ENCODE data around the gene KCNQ5.

Gene KCNQ5

DNA sequence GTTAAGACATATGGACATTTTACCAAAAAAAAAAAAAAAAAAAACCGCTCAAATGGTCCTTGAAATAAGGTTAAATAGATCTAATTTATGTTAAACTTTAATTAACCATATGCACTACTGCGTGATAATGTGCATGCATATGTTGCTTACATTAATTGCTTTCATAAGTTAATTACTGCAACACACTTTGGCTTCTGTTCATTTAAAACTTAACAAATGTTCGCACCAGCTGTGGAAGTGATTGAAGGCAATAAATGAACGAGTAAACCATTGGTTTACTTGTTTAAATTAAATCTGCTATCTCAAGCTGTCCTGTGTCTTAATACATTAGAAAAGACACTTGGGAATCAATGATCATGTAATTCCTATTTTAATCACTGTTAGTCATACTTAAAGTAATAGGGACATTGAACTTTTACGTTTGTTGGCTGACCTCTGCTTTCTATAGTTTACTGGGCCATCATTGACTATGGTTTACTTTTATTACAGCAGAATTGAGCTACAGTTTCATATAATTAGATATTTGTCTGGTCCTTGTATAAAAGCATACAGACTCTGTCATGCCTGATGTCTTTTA, 308.8 kb downstream of the KCNQ5 start:
- DNase-seq, result no peak

- no peak for DNase-seq
These were observed 309.5 kb downstream of the KCNQ5 start for GRCh38 chr6:72931325-72931887.

DNA sequence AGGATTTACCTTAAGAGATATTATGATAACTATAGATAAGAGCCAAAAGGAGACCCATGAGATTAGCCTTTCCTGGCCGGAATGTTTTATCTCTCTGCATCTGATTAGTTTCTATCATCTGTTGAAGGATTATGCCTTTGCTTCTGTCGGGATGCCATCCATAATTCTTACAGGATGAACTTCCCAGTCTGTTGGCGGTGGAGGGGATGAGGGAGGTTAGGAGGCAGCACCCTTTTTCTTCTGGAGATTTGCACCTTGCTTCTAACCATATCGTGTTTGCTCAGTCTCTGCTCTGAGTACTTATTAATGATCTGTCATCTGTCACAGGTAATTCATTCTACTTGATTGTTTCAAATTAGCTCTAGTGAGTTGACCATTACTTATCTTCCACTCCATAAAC, 311.4 kb downstream of the KCNQ5 start:
- DNase-seq, result no peak

DNA sequence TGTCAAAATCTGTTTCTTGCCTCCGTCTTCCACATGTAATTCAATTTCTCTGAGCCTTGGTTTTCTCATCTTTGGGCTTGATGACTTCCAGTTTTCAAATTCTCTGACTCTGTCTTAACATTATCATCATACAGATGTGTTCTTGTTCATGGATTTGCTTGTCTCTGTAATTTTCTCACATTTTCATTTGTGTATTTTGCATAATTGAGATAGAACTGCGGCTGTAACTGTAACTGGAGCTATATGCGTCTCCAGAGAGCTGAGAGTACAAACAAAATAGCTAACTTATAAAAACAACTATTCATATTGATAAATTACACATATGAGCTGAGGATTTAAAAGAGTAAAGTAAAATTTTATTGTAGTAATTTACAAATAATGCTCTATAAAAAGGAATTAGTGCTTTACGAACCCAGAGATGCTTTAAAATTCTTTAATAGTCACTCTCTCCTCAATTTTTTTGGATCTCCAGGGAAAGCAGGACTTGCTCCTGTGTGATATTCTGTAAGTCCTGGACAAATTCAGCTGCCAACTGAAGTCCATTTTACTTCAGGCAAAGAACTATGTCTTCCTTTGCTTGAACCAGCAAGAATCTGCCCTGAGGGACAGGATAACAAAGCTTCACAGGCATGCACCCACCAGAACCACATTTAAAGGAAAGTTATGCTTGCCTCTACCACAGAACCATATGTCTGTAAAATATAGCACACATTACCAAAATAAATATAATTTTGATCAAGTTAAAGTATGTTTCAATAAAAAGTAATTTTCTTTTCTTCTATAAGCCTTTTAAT, 315.1 kb downstream of the KCNQ5 start:
- no peak for DNase-seq

GRCh38 chr6:72938104-72938503, 316.2 kb downstream of the KCNQ5 start:
- no peak for DNase-seq

DNA sequence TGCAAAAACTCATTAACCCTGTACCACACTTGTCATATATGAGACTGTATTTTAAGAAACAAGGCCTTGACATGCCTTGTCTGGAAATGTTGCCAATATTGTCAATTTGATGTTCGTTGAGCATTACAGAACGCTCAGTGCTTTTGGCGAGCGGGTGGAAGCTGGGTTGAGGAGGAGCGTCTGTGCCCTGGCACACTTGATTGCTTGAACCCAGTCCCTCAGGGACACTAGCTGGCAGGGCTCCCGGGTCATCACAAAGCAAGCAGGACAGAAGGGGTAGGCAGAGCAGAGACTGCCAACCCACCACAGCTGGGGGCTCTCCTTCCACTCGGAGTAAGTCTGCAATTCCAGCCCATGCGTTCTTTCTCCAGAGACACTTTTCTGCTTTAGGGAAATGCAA, 317.1 kb downstream of the KCNQ5 start:
- no peak for DNase-seq

GRCh38 chr6:72940265-72940664, 318.4 kb downstream of the KCNQ5 start:
- no peak for DNase-seq

DNA sequence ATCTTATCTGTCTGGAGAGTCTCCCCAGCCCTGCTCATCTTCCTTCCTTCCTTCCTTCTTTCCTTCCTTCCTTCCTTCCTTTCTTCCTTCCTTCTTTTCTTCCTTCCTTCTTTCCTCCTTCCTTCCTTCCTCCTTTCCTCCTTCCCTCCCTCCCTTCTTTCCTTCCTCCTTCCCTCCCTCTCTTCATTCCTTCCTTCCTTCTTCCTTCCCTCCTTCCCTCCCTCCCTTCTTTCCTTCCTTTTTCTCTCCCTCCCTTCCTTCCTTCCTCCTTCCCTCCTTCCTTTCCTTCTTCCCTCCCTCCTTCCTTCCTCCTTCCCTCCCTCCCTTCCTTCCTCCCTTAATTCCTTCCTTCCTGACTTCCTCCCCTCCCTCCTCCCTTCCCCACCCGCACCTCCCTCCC, 319.4 kb downstream of the KCNQ5 start:
- no peak for DNase-seq

DNA sequence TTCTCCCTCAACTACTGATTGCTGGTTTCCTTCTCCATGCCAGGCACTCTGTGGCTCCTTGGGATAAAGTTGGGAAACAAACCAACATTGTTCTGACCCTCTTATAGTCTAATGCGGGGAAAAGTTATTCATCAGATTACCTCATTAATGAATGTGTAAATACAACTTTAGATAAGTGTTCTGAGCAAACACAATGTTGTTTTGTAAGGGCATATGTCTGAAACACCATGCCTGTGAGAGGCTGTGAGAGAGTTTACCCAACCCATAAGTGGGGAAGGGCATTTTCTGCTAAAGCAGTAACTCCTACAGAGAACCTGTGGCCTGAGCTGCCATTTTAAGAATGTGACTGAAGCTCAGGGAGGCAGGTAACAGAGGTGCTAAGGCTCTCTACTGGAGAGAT, 319.9 kb downstream of the KCNQ5 start:
- DNase-seq, result peak; percentile 73

DNA sequence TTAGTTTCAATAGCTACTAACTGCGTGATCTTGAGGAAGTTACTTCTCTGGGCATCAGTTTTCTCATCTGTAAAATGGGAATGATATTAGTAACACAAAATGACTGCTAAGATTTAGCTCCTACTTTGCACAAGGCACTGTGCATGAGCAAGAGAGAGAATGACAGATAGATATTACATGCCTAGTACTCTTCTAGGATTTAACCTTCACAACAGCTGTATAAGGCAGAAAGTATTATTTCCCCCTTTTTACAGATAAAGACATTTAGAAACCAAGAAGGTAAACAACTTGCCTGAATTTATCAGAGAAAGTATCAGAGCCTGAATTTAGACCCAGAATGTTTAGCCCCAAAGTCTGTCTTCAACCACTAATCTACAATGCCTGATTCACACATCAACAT, 321.8 kb downstream of the KCNQ5 start:
- DNase-seq, result no peak

DNA sequence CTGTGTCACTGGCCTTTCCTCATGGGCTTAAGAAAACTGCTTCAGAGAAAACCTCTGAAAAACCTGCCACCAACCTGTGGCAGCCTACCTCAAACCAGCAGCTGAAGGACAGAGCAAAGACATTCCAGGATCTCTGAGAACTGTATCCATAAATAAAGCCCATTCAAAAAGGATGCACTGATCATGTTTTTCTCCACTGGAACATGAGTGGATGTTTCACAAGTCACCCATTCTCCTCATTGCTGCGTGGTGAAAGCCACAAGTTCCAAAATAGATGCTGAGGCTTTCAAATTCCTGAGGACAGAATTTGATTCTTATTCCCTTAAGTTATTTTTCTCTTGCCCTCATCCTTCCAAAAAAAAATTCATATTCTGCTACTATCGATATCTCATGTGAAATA, 322.8 kb downstream of the KCNQ5 start:
- no peak for DNase-seq

GRCh38 chr6:72946774-72947173, 324.9 kb downstream of the KCNQ5 start:
- no peak for DNase-seq

DNA sequence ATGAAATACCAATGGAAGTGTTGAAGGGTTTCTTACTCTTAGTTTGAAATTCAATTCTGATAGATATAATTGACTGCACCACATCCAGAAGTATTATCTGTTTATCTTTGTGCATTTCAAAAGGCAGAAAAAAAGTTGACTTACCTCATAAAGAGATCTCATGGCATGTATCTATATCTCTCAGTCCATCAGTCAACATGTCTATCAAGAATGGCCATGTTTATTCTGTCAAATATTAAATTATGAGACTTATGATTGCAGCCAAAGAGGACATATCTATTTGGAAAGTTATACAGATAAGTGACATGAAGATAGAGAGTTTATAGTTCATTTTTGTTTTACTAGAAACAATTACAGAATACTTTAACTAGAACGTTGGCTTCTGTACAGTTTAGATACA, 325.7 kb downstream of the KCNQ5 start:
- DNase-seq, result no peak

DNA sequence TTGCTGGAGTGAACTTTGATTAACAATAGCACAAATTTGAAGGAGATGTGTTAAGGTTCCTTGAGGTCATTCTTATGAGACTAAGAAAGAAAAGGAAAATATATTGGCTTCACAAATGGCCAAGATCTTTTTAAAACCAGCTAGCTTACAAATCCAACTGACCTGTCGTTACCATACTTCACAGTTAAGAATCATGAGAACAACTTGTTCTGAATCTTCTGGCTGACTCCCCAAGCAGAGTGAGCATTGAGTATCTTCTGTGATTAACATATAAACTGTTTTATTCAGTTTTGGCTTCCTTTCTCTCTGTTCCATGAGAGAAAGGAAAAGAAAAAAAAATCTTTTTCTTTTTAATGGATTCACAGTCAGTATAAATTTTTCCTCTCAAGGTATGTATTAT, 326.3 kb downstream of the KCNQ5 start:
- no peak for DNase-seq

- DNase-seq, result no peak
These were observed 328.4 kb downstream of the KCNQ5 start for GRCh38 chr6:72950114-72950860.

DNA sequence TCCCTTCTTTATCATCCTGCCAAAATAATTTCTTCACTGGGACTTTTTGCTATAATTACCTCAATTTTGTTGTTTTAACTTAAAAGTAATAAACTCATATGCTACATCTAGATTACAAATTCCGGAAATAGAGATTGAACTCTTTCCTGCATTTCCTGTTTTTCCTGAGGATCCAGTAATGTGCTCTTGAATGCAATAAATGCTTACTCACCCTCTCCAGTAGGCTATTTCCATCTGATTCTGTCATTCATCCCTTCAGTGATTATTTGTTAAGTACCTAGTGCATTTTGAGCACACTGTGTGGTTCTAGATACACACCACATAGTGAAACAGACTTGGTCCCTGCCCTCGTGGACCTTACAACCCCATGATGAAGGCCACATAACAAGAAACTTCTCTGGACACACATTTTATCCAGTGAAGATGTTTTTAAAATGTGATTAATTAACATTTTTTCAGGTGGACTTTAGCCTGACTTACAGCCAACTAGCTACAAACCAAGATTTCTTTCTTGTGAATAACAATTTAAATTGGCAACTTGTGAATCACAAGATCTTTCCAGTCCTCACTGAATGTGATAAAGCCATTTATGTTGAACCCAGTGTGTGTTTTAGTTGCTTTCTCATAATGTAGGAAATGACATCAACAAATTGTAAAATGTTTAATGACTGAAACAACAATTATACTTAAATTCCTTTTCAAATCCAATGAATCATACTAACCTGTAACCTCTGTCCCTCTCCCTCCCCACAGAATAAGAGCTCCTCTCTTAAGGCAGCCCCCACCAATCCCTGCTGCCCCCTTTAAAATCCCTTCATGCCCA, 331.2 kb downstream of the KCNQ5 start:
- DNase-seq, result peak; percentile 54

DNA sequence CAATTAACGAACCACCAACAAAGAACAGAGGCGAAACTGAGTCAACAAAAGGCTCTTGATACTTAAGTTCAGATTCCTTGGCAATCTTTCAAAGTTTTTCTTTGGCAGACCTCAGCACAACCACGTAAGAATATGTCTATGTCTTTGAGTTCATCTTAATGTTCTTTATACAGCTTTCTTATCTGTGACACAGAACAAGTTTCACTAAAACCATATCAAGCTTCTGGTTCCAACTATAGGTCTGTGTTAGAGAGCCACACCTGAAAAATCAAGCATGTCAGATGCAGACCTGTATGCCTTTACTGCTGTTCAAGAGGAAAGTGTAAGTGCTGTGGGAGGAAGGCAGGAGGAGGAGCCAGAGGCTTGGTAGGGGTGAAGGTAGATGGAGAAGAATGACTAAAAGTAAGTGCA, 332.1 kb downstream of the KCNQ5 start:
- DNase-seq, result no peak

GRCh38 chr6:72954716-72955115, 332.9 kb downstream of the KCNQ5 start:
- no peak for DNase-seq

DNA sequence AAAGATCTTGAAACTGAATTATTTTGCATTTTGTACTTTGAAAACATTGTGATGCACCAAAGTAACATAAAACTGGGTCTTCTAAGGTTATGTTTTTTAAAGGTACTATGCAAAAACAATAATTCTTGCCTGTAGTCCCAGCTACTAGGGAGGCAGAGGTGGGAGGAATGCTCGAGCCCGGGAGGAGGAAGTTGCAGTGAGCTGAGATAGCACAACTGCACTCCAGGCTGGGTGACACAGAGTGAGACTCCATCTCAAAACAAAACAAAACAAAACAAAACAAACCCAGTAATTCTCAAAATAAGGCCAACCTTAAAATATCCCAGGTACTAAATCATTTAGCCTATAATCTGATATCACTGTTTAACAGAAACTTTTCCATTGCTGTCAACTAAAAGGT, 333.8 kb downstream of the KCNQ5 start:
- no peak for DNase-seq

DNA sequence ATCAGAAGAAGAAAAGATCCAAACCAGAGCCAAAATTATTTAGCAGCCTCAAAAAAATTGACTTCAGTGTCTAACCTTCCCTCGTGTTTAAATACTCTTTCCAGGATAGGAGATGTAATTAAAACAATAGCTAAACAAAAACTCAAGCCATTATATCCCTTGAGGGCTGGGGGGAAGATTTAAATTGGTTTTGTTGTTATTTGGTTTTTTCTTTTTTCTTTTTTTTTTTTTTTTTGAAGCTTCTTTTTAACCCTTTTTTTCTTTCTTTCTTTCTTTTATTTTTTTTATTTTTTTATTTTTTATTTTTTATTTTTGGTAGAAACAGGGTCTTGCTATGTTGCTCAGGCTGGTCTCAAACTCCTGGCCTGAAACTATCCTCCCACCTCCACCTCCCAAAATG, 334.4 kb downstream of the KCNQ5 start:
- DNase-seq, result no peak

DNA sequence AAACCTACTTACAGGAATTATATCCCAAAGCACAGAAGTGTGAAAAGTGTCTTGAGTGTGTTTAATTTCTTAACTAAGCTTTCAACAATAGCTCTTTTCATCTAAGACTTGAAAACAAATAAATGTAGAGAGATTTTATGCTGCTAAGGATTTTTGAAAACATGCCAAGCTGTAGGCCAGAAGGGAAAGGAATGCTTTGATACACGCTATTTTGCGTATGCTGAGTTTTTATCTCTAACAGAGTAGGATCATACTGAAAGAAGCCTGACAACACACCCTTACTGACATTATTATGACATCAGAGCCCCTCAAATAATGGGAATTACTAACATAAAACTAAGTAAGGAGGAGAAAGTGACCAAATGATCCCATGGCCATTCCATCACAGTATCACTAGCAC, 338.0 kb downstream of the KCNQ5 start:
- DNase-seq, result no peak

GRCh38 chr6:72963946-72964345, 342.1 kb downstream of the KCNQ5 start:
- DNase-seq, result no peak
